Measurements from ENCODE around the gene MPP3. TPM values are rescaled to one million over a fixed set of nuclear protein-coding genes. Genes with fewer than 3 reads are reported as not detected.

MPP3 gene
- total and polyA plus RNA-seq, 2 donors from 2014 or later = 3.2 to 5.8 TPM

DNA sequence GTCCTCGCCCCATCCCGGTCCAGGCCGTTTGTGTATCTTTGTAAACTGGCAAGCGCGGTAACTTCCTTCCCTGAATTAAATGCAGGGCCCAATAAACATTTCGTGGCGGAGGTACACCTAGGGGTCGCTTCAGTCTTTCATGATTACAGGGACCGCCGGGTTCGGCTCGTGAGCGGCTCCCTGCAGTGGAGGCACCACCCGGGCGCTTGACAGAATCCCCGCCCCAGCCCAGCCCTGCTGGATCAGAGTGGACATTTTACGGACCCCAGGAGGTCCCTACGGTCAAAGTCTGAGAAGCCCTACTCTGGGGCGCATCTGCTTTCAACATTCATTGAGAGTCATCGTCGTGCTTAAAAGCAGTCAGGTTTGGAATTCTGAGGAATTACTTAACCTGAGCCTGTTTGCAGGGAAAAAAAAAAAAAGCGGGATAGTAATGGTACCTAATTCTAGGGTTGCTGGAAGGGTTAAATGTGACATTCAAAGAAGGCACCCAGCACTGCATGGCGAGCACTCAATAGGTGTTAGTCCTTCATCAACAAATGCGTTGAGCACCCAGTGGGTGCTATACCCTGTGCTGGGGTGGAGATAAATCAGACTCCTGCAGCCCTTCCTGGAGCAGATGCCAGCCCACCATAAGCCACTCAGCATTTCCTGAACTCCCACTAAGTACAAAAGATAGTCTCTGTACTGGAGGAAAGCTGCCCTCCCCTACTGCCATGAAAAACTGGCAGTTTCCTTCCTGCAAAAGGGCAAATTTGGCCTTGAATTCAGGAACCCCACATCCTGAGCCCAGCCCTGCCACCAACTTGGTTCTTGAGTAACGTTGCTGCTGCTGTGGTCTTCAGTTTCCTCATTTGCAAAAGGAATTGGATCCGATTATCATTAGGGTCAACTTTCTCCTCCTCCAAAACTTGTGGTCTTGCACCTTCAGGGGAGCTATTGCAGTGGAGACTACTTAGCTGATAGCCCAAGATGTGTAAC is 53.5 kb downstream of the MPP3 start:
- Histone ChIP-seq H3K27ac (ENCODE audit: low read depth in 2 of 2, low read length in 2 of 2) (peak overlapping the region; percentile 88 to 100), H3K9me3 (ENCODE audit: control insufficient read depth in 2 of 3, insufficient read depth in 1 of 3, low read length in 3 of 3) (no peaks in the 10 kb centered on the region)
- FAIRE-seq = no peak

DNA sequence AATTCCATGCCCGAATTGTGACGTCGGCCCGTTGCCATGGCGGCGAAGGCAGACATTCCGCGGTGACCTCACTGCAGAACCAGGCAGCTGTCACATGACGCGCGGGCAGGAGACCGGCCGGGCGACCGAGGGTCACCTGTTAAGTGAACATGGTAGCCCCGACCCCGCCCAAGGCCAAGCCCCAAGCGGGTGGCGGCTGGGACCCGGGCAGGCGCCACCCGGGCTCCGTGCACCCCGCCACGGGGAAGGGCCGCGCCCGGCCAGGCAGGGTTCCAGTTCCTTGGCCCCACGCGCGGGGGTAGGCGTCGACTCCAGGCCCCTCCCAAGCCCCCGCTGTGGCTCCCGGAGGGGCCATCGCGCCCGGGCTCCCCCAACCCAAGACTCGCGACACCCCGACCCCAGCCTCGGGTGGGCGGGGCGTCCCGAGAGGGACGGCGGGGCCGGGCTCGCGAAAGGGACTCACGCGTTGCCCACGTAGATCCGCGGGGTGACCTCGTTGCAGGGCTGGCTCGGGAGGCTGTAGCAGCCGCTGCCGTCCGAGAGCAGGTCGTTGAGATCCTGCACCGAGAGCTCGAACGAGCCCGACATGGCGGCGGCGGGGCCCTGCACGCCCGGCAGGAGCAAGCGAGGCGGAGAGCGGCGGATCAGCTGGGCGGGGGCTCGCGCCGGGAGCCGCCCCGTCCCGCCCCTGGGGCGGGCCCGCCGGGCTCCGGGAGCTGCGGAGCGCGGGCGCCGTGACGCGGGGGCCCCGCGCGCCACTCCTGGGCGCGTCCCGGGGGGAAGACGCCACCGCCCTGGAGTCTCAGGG is 54.4 kb downstream of the MPP3 start, which contains the start of gene DUSP3:
Gene DUSP3, minus strand, starts transcription at position 641 of the 808 bp plus-strand sequence. Its CDS starts 53 bp downstream, at position 588.
- DNase-seq = peak; percentile 96 to 99 (median 97)
- no peak for FAIRE-seq

More for the DNA sequence above, 53.5 kb downstream of the MPP3 start:
- peak in 4 of 5 donors; percentile 75 to 84 (median 82) for DNase-seq
- intact Hi-C loops (cut with DNase I) = loop anchor here (10.0 kb wide), 1 partner anchor 65 kb away; the partner anchor contains the start of gene CD300LG
- peak overlapping the region; percentile 35 to 72 (median 57) for H3K9ac ChIP-seq (ENCODE audit: low read length in 3 of 3)
- peaks cover 0 to 18% (median 18%) of the 10 kb centered on the region in 3 donors for H3K36me3 ChIP-seq (ENCODE audit: control insufficient read depth in 2 of 3, insufficient read depth in 3 of 3, low read length in 3 of 3)
- peaks cover 4% of the 10 kb centered on the region for H3K27me3 ChIP-seq (ENCODE audit: control insufficient read depth, insufficient read depth, low read length)
- TF ChIP-seq, protein P1, sequence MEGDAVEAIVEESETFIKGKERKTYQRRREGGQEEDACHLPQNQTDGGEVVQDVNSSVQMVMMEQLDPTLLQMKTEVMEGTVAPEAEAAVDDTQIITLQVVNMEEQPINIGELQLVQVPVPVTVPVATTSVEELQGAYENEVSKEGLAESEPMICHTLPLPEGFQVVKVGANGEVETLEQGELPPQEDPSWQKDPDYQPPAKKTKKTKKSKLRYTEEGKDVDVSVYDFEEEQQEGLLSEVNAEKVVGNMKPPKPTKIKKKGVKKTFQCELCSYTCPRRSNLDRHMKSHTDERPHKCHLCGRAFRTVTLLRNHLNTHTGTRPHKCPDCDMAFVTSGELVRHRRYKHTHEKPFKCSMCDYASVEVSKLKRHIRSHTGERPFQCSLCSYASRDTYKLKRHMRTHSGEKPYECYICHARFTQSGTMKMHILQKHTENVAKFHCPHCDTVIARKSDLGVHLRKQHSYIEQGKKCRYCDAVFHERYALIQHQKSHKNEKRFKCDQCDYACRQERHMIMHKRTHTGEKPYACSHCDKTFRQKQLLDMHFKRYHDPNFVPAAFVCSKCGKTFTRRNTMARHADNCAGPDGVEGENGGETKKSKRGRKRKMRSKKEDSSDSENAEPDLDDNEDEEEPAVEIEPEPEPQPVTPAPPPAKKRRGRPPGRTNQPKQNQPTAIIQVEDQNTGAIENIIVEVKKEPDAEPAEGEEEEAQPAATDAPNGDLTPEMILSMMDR (IDR thresholded peaks at IDR 0.05; ENCODE audit: borderline replicate concordance, extremely low read depth, insufficient read depth) = no peak
- peaks cover 3 to 21% (median 13%) of the 10 kb centered on the region in 3 donors for H3K4me1 ChIP-seq (ENCODE audit: control insufficient read depth in 2 of 3, insufficient read depth in 2 of 3, low read depth in 1 of 3, low read length in 3 of 3)
- peak overlapping the region; percentile 55 to 78 (median 69) for H3K4me3 ChIP-seq (ENCODE audit: low read length in 3 of 3)

More for the DNA sequence above, 54.4 kb downstream of the MPP3 start, which contains the start of gene DUSP3:
- H3K4me1 ChIP-seq (ENCODE audit: control insufficient read depth in 2 of 3, insufficient read depth in 2 of 3, low read depth in 1 of 3, low read length in 3 of 3) = peaks cover 3 to 21% (median 13%) of the 10 kb centered on the region in 3 donors
- peaks cover 4% of the 10 kb centered on the region for H3K27me3 ChIP-seq (ENCODE audit: control insufficient read depth, insufficient read depth, low read length)
- H3K36me3 ChIP-seq (ENCODE audit: control insufficient read depth in 2 of 3, insufficient read depth in 3 of 3, low read length in 3 of 3) = peaks cover 0 to 27% (median 23%) of the 10 kb centered on the region in 3 donors
- peak within 1 kb of the TSS; percentile 100 for H3K27ac ChIP-seq (ENCODE audit: low read depth in 2 of 2, low read length in 2 of 2)
- H3K4me3 ChIP-seq (ENCODE audit: low read length in 3 of 3) = peak within 1 kb of the TSS; percentile 71 to 78 (median 74)
- peak within 1 kb of the TSS; percentile 57 to 95 (median 85) for H3K9ac ChIP-seq (ENCODE audit: low read length in 3 of 3)
- no peaks in the 10 kb centered on the region for H3K9me3 ChIP-seq (ENCODE audit: control insufficient read depth in 2 of 3, insufficient read depth in 1 of 3, low read length in 3 of 3)
- intact Hi-C loops (cut with DNase I) = no loop called here
- TF ChIP-seq, protein P1 (IDR thresholded peaks at IDR 0.05; ENCODE audit: borderline replicate concordance, extremely low read depth, insufficient read depth) = no peak
